Measurements from ENCODE around the gene SERBP1.
"Not testable (repeated sequence)": the region's sequence is repeated elsewhere in the genome, so short reads cannot be mapped to it uniquely, and the experiment has no call there.

SERBP1 gene

GRCh38 chr1:67439277-67440029, 9.3 kb upstream of the SERBP1 start:
- no peak for DNase-seq

DNA sequence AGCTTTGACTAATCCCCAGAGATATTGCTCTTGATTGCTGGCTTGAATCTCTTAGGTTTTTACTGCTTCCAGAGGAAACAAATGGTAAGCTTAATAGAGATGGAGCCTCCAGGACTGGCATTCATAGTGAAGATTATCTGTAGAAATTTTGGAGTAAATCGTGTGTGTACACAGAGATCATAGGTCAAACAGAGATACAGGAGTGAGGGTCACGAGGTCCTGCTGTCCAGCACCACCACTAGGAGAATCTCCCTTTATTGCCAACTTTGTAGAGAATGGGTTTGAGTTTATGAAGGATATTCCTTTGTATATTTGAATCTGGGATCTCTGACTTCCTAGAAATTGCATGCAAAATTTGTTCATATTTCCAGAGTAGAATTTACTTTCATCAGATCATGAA, 7.8 kb upstream of the SERBP1 start:
- no peak for DNase-seq

GRCh38 chr1:67436511-67437055, 6.4 kb upstream of the SERBP1 start:
- DNase-seq, result no peak

GRCh38 chr1:67434491-67434890, 4.3 kb upstream of the SERBP1 start:
- DNase-seq, result no peak

DNA sequence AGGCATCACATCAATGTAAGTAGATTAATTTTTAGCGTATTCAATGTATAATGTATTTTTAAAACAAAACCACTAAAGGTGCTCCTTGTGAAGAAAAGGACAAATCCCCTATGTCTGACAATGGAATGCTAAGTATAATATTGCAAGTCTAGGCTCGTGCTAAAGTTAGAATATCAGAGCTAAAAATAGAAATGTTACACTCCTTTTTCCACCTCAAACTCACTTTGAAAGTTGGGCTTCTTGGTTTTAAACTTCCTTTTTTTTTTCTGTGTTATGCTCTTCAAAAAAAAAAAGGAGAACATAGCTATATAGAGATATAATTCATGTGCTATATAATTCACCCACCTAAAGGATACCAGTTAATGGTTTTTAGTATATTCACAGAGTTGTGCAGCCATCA, 3.6 kb upstream of the SERBP1 start:
- no peak for DNase-seq

DNA sequence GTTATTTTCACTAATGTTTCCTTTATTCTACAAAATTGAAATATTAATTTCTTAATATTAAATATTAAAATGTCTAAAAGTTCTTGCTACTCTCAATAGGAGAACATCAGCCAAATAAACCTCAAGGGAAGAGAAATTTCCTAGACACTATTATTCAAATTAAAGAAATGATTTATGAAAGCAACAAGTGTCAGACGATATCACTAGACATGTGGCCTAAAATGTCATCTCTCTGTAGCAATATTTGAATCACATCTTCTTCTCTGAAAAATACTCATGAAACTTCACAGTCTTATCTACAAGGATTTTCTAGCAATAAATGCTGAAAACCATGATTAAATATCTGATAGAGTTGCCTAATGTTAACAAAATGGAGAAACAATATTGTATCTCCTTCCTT, 2.5 kb upstream of the SERBP1 start:
- no peak for DNase-seq

- DNase-seq, result no peak
Measured at GRCh38 chr1:67431869-67432578, 1.8 kb upstream of the SERBP1 start.

- no peak for DNase-seq
Measured at GRCh38 chr1:67431156-67431765, 1.1 kb upstream of the SERBP1 start.

DNA sequence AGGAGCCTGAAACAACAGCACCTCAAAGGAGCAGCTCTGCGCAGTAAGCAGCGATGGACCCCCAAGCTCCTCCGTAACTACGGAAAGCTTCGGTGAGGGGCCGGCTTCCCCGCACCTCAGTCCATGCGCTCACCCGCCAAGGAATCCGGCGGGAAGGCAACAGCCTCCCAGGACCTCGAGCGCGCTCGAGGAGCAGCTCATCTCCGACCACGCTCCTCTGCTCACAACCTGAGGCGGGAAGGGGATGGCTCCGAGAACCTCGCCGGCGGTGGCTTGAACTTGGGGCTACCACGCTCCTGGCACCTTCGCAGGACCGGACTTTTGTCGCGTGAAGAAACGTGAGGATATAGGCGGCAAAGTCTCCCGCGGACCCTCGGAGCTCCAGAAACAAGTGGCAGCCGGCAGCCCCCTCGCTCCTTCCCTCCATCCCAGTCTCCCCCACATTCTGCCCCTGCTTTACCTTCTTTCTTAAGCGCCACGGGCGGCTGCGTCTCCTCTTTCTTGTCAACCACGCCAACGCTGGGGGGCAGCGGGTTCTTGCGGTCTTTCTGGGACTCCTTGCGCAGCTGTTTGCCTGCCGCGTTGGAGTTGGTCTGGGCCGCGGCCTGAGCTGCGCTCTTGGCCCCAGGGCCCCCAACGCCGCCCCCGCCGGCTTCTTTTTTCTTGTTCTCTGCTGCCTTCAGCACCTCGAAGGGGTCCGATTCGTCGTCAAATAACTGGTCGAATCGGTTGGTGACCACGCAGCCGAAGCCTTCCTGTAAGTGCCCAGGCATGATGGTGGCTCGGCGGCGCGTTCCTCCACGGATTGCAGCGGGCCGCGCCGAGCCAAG, 459 bp downstream of the SERBP1 start:
- no peak for DNase-seq

DNA sequence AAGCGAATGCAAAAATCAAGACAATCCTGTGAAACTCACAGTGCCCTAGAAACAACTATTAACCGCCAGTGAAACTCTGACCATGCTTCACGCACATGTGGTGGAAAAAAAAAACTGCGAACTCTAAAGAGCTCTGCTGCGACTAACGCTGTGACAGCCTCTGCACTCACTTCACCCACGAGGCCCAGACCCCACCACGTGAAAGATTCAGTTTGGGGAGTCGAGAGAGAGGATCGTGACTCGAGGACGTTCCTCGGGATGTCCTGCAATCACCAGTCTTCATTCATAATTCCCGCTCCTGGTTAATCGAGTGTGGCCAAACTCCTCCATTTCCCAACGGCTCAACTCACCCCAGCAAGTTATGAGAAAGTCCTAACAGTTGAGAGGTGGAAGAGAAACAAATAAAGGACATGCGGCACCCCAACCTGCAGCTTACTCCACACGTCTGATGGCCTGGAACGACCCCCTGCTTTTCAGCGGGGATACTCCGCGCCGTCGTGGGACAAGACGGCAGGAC, 1.1 kb downstream of the SERBP1 start:
- DNase-seq, result no peak

DNA sequence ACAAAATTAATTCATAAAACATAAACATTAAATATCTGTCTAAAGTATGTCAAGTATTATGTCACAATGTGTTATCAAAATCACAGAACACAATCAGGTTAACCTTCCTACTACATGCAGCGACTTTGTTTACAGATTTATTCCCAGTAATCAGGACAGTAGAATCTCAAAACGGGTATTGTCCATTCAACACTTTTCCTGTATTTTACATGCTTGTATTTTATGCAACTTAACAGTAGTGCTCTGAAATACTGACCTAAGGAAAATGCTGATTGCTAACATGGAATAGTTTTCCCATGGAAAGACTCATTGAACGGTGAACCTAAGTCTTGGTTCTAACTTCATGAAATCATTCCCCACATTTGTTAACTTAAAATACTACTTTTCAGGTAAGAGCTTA, 2.3 kb downstream of the SERBP1 start:
- DNase-seq, result no peak

DNA sequence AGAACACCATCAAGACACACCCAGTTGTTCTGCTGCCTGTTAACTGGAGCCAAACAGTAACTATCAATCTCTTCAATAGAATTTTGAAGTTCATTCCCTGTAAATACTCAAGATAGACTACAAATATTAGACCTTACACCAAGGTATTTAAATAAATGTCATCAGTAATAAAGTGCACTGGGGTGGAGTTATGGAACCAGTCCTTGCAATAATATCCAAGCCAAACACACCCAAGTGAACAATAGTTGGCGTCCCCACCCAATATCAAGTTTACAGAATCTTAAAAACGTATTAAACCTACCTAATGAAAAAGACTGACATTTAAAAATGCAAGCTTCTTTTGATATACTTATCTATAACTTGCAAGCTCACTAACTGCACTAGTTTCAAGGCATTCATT, 2.7 kb downstream of the SERBP1 start:
- DNase-seq, result no peak

DNA sequence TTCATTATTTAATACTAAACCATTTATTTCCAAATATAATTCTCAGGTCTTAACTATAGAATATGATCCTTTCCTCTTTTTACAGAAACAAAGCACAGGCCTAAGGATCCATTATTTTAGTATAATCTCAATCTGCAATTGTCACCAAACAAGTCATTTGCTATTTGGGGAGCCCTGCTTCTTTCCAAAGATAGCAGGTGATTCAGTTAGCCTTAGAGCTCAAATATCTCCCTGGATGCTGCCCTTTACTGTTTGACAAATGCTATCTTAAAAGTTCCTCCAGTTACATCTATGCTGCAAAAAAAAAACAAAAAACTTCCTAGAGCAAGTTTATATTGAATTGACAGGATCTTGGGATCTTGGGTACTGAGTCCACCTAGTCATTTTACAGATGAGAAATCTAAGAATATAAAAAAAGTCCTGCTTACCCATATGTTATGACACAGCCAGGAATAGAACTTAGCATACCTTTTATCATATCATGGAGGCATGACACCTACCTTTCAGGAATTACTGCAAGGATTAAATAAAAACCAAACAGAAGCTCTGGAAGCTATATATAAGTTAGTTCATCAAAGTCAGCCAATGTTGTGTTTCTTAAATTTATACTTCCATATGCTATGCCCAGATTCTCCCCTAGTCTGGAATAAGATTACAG, 9.2 kb downstream of the SERBP1 start:
- no peak for DNase-seq

- no peak for DNase-seq
Measured at GRCh38 chr1:67418839-67419586, 11.2 kb downstream of the SERBP1 start.

DNA sequence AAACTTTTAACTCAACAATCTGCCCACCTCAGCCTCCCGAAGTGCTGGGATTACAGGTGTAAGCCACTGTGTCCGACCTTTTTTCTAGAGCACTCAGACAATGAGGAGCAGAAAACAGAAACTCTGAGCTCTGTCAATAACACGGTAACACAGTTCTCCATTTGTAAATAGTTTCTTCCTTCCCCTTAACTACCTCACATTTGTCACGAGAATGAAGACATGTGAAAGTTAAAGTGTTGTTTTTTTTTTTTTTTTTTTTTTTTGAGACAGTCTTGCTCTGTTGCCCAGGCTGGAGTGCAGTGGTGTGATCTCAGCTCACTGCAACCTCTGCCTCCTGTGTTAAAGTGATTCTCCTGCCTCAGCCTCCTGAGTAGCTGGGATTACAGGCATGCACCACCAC, 12.5 kb downstream of the SERBP1 start:
- not testable (repeated sequence) for DNase-seq

GRCh38 chr1:67415041-67415440, 15.2 kb downstream of the SERBP1 start:
- DNase-seq, result no peak

GRCh38 chr1:67414574-67414973, 15.6 kb downstream of the SERBP1 start:
- no peak for DNase-seq

GRCh38 chr1:67413101-67413500, 17.1 kb downstream of the SERBP1 start:
- not testable (repeated sequence) for DNase-seq

GRCh38 chr1:67408148-67408547, 22.1 kb downstream of the SERBP1 start:
- DNase-seq, result no peak

DNA sequence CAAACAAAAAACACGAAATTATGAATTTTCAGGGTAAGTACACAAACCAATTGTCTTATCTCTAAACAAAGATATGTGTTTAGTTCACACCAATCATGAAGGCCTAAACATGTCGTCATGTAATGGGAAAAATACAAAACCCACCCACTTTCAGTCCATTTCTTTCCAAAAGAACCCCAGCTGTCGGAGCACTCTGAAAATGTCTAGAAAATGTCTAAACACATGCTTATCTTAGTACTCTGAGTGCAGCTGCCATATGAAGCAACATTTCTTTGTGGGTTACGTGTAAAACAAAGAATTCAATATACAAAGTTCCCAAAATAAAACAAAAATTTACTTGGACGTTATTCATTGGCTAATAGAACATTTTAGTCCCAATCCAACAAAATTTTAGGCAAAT, 22.7 kb downstream of the SERBP1 start:
- no peak for DNase-seq

DNA sequence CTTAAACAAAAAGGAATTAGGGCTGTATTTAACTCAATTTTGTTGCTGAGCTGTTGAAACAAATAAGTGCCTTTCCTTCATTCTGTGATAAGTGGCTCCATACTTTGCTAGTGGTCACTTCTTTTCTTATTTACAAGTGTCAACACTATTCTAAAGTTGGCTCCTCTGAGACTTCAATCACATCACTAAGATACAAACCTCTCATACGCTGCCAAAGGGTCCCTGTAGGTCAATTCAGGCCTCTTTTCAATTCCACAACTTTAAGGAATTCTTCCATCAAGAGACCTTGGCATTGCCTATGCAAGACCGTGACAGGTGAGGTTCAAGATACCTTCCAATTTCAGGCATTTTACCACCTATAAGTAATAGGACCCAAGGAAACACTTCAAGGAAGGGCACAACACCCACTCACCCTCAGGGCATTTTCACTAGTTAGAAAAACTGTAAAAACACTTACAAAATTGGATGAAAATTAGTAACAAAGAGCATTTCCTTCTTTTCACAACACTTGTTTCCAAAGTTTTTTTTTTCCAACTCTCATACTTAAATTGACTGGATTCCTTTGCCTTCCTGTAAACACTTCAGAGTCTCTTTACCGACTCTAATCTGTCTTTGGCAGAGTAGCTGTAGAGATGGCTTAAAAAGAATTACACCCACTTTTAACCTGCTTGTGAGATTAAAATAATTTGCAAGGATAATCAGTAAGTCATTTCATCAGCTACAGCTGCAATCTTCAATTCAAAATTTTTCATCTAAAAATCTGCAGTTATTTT, 24.5 kb downstream of the SERBP1 start:
- no peak for DNase-seq

All from amniotic stem cell (primary cell).